Prostate gland (tissue), 2 donors: ENCODE measurements around the gene WDR48. TPM values are rescaled to one million over a fixed set of nuclear protein-coding genes. Genes with fewer than 3 reads are reported as not detected.

Source experiments
- DNase-seq: peaks from one replicate; pipeline ENCODE4 v3.0.0-alpha.2; 2019; ENCODE audit warnings: low spot score
- H3K27ac ChIP-seq, 2 donors: fragments of 200-600 bp; sonication (generic); 2 replicates each; pipeline ENCODE4 v1.5.1; 2017 to 2019
- H3K27me3 ChIP-seq: fragments of 200-600 bp; sonication (generic); replicated peaks from 2 replicates; pipeline ENCODE4 v1.5.1; 2019; ENCODE audit not compliant: insufficient read depth
- H3K36me3 ChIP-seq, 2 donors: fragments of 200-600 bp; sonication (generic); 1 replicate in 1 of 2; 2 replicates in 1 of 2; pipeline versions ENCODE4 v1.5.1 to v1.8.1; 2017 to 2019
- H3K4me1 ChIP-seq: fragments of 200-600 bp; sonication (generic); replicated peaks from 2 replicates; pipeline ENCODE4 v1.5.1; 2019
- H3K4me3 ChIP-seq, 2 donors: fragments of 200-600 bp; sonication (generic); 2 replicates each; pipeline ENCODE4 v1.5.1; 2017 to 2019
- H3K9me3 ChIP-seq: fragments of 200-600 bp; sonication (generic); 2 replicates; pipeline ENCODE4 v1.5.1; 2017
- POLR2A ChIP-seq: fragments of 450-650 bp; IDR thresholded peaks from one replicate; pipeline ENCODE4 v1.6.1; 2016; ENCODE audit warnings: antibody characterized with exemption, mild to moderate bottlenecking
- POLR2AphosphoS5 ChIP-seq: sonication (generic); formaldehyde crosslinking; IDR thresholded peaks from one replicate; pipeline ENCODE4 v1.6.1; 2017; ENCODE audit warnings: antibody characterized with exemption
- WGBS: methylation state at CpG from one replicate; pipeline ENCODE4 v1.1.5; 2018; 5-methylcytosine and 5-hydroxymethylcytosine counted together
- intact Hi-C: fragments of 100-400 bp; cut with DNase I; formaldehyde crosslinking; loops from one replicate; pipeline ENCODE4 v1.14.2; 2022
- total RNA-seq, 2 donors: library from RNA; depleted of rRNA; stranded (reverse); fragments of >200 nt; gene quantifications; one replicate each; pipeline ENCODE4 v1.1.0, GENCODE V29; 2016
- TF ChIP-seq, protein P1 (sequence below), 4 experiments: fragments of 200-600 bp in 2 of 4; fragments of 450-650 bp in 2 of 4; sonication (generic) in 2 of 4; IDR thresholded peaks; 1 replicate in 3 of 4; 2 replicates in 1 of 4; pipeline ENCODE4 v1.5.1; 2016 to 2019; ENCODE audit warnings: antibody characterized with exemption in 4 of 4, mild to moderate bottlenecking in 2 of 4, moderate library complexity in 2 of 4

The WDR48 gene
- total RNA-seq, 2 donors from 2014 or later = 22.5 to 46.7 TPM

DNA sequence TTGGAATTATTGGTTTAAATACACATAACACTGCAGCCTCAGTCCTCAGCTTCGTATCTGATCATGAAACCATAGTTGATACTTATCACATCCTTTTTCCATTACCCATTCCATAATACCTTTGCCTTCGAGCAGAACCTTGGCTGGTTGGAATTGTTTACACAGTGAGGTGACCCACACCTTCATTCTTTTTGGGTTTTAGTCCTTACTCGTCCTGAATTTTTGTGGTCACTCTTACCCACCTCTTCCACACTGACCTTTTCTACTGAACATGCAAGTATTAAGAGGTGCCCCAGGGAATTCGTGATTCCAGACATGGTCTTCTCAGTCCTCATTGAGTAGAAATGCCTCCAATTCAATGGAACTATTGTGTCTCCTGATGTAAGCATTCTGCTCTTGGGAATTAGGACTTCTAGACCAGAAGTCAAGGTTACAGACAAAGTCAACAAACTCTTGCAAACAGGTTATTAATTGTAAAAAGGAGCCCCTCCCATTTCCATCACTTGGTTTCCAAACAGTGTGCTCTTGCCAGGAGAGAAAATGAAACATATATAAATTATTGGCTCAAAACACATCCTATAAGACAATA lies 37.8 kb upstream of the WDR48 start:
- no peak overlapping the region for H3K4me3 ChIP-seq
- TF ChIP-seq, protein P1, sequence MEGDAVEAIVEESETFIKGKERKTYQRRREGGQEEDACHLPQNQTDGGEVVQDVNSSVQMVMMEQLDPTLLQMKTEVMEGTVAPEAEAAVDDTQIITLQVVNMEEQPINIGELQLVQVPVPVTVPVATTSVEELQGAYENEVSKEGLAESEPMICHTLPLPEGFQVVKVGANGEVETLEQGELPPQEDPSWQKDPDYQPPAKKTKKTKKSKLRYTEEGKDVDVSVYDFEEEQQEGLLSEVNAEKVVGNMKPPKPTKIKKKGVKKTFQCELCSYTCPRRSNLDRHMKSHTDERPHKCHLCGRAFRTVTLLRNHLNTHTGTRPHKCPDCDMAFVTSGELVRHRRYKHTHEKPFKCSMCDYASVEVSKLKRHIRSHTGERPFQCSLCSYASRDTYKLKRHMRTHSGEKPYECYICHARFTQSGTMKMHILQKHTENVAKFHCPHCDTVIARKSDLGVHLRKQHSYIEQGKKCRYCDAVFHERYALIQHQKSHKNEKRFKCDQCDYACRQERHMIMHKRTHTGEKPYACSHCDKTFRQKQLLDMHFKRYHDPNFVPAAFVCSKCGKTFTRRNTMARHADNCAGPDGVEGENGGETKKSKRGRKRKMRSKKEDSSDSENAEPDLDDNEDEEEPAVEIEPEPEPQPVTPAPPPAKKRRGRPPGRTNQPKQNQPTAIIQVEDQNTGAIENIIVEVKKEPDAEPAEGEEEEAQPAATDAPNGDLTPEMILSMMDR (IDR thresholded peaks at IDR 0.05) = no peak
- TF ChIP-seq POLR2A (no peak), POLR2AphosphoS5 (no peak)
- no peaks in the 10 kb centered on the region for H3K27me3 ChIP-seq
- H3K9me3 ChIP-seq = no peaks in the 10 kb centered on the region
- no peak overlapping the region for H3K27ac ChIP-seq
- H3K36me3 ChIP-seq = no peaks in the 10 kb centered on the region
- no peaks in the 10 kb centered on the region for H3K4me1 ChIP-seq
- 34% methylated on average over 4 of the region's 4 CpGs for WGBS
- no peak for DNase-seq
- intact Hi-C loops = no loop called here

GRCh38 chr3:39015418-39015817 lies 36.4 kb upstream of the WDR48 start:
- TF ChIP-seq, protein P1 (IDR thresholded peaks at IDR 0.05) = no peak
- no peak for TF ChIP-seq POLR2A
- no peak for TF ChIP-seq POLR2AphosphoS5
- H3K27me3 ChIP-seq = no peaks in the 10 kb centered on the region
- no peaks in the 10 kb centered on the region for H3K9me3 ChIP-seq
- H3K36me3 ChIP-seq = no peaks in the 10 kb centered on the region
- H3K4me3 ChIP-seq = no peak overlapping the region
- H3K27ac ChIP-seq = no peak overlapping the region
- H3K4me1 ChIP-seq = no peaks in the 10 kb centered on the region
- WGBS = 94% methylated on average over 3 of the region's 3 CpGs
- no peak for DNase-seq
- intact Hi-C loops = no loop called here

DNA sequence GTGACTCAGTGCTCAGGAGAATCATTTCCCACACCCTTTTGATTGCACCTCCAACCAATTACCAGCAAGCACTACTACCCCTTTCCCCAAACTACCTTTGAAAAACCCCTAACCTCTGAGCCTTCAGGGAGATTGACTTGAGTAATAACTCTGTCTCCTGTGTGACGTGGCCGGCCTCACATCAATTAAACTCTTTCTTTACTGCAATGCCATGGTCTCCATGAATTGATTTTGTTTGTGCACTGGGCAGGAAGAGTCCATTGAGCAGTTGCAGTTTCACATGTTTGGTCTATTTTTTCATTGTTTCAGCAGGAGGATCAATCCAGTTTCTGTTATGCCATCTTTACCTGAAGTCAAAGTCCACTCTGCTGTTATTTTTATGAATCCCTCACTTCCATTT lies 32.5 kb upstream of the WDR48 start:
- H3K27me3 ChIP-seq = no peaks in the 10 kb centered on the region
- no peak overlapping the region for H3K27ac ChIP-seq
- H3K4me1 ChIP-seq = no peaks in the 10 kb centered on the region
- DNase-seq = no peak
- H3K4me3 ChIP-seq = no peak overlapping the region
- no peaks in the 10 kb centered on the region for H3K9me3 ChIP-seq
- TF ChIP-seq POLR2AphosphoS5 (no peak), POLR2A (no peak)
- H3K36me3 ChIP-seq = no peaks in the 10 kb centered on the region
- WGBS = 98% methylated on average over 2 of the region's 2 CpGs
- intact Hi-C loops = no loop called here

GRCh38 chr3:39021029-39021428 lies 30.8 kb upstream of the WDR48 start:
- Histone ChIP-seq H3K36me3 (no peaks in the 10 kb centered on the region), H3K4me1 (no peaks in the 10 kb centered on the region), H3K27ac (no peak overlapping the region), H3K27me3 (no peaks in the 10 kb centered on the region), H3K9me3 (no peaks in the 10 kb centered on the region), H3K4me3 (no peak overlapping the region)
- intact Hi-C loops = loop anchor here (10.0 kb wide), 1 partner anchor 496 kb away; no protein-coding TSS in a partner anchor
- DNase-seq = no peak
- no peak for TF ChIP-seq POLR2A
- 72% methylated on average over 1 of the region's 1 CpG for WGBS

DNA sequence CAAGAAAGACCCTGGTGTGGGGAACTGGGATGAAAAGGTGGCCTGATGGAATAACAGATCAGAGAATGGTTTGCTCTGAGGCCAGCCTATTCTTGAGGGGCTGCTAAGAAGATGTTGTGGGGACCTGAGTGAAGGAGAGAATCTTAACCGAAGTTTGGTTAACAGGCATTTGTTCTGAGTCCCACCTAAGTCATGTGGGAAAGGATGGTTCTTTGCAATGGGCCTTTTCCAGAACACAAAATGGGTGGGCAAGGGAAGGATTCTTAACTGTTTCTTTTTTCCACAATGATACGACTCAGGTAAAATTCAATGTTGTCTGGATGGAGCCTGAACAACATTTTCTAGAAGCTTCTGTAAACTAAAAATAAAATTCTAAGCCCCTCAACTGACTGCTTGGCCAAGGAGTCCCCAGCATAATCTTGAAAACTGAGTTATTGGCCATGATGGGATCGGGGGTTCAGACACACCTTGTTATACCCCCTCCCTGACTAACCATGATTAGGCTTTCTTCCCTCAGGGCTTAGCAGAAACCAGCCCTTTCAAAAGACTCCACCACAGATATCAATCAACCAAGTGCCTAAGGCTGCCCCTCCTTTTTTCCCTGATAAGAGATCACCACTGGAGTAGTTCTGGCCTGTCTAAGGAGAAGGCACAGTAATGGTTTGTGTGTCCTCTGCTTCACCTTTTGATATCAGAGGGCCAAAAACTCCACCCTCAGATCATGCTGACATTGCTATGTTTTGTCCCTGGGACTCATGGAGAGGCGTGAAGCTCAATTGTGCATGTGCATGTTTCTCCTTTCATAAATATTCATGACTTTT lies 30.1 kb upstream of the WDR48 start:
- intact Hi-C loops = loop anchor here (10.0 kb wide), 1 partner anchor 497 kb away; no protein-coding TSS in a partner anchor
- no peaks in the 10 kb centered on the region for H3K9me3 ChIP-seq
- TF ChIP-seq POLR2A (no peak), POLR2AphosphoS5 (no peak)
- TF ChIP-seq, protein P1 (IDR thresholded peaks at IDR 0.05) = no peak
- no peaks in the 10 kb centered on the region for H3K4me1 ChIP-seq
- H3K4me3 ChIP-seq = no peak overlapping the region
- no peak overlapping the region for H3K27ac ChIP-seq
- 79% methylated on average over 4 of the region's 4 CpGs for WGBS
- no peaks in the 10 kb centered on the region for H3K27me3 ChIP-seq
- no peaks in the 10 kb centered on the region for H3K36me3 ChIP-seq
- no peak for DNase-seq
